Measurements from ENCODE around the gene NACC1.

GRCh38 chr19:13086341-13086740, 31.7 kb upstream of the NACC1 start:
- TF ChIP-seq POLR2AphosphoS5 (IDR thresholded peaks at IDR 0.05; ENCODE audit: insufficient read depth, low read depth, low read length) (no peak), POLR2A (IDR thresholded peaks at IDR 0.05; ENCODE audit: low read depth, low read length) (no peak), EZH2 (IDR thresholded peaks at IDR 0.05; ENCODE audit: borderline replicate concordance, low read depth, low read length, severe bottlenecking) (no peak), CTCF (IDR thresholded peaks at IDR 0.05; ENCODE audit: extremely low read depth in 1 of 2, insufficient read depth in 1 of 2, low read depth in 1 of 2, low read length in 2 of 2) (no peak), MYC (IDR thresholded peaks at IDR 0.05; ENCODE audit: low read depth, low read length) (no peak), JUN (IDR thresholded peaks at IDR 0.05; ENCODE audit: borderline replicate concordance, insufficient read depth, insufficient read length, low read depth) (no peak), FOS (IDR thresholded peaks at IDR 0.05; ENCODE audit: borderline replicate concordance, insufficient read depth, low read length) (no peak)
- TF ChIP-seq, protein P1, sequence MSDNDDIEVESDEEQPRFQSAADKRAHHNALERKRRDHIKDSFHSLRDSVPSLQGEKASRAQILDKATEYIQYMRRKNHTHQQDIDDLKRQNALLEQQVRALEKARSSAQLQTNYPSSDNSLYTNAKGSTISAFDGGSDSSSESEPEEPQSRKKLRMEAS (IDR thresholded peaks at IDR 0.05; ENCODE audit: insufficient read depth, insufficient read length), result no peak
